Colonic mucosa (tissue), 4 donors: Measurements from ENCODE around the gene GSDME. TPM values are rescaled to one million over a fixed set of nuclear protein-coding genes. Genes with fewer than 3 reads are reported as not detected.

Experiments used
- DNase-seq: peaks from one replicate; pipeline ENCODE4 v3.0.0-alpha.2; 2020
- H3K27ac ChIP-seq: fragments of 200-600 bp; one replicate; pipeline ENCODE4 v1.8.0; 2021
- H3K27me3 ChIP-seq: fragments of 200-600 bp; one replicate; pipeline ENCODE4 v1.8.0; 2021
- H3K36me3 ChIP-seq: fragments of 200-600 bp; one replicate; pipeline ENCODE4 v1.8.0; 2021
- H3K4me1 ChIP-seq: fragments of 200-600 bp; one replicate; pipeline ENCODE4 v1.8.0; 2021; ENCODE audit warnings: mild to moderate bottlenecking
- H3K4me3 ChIP-seq: fragments of 200-600 bp; one replicate; pipeline ENCODE4 v1.8.0; 2021
- H3K9ac ChIP-seq, 2 donors: one replicate each; pipeline ENCODE4 v1.7.0; 2013; ENCODE audit warnings: control low read depth in 2 of 2, low read depth in 2 of 2, low read length in 2 of 2
- H3K9me3 ChIP-seq: fragments of 200-600 bp; one replicate; pipeline ENCODE4 v1.8.0; 2021
- intact Hi-C: fragments of 100-400 bp; cut with DNase I; formaldehyde crosslinking; loops from one replicate; pipeline ENCODE4 v1.14.1; 2022
- total RNA-seq, 2 donors: library from RNA; stranded (reverse); fragmentation: NEBNext Ultra II Directional in 1 of 2; extraction: Animal tissue kit (Norgen Biotek cat#: 25700) in 1 of 2; gene quantifications; one replicate each; pipeline ENCODE4 v1.2.1, GENCODE V29; 2021
- TF ChIP-seq, protein P1 (sequence below): fragments of 200-600 bp; IDR thresholded peaks from one replicate; pipeline ENCODE4 v1.8.0; 2022; ENCODE audit warnings: antibody characterized with exemption, mild to moderate bottlenecking
- donor health status: healthy.
- donor health status: DM: no; HTN: no; CAD: no.
- donor health status: DM: no; HTN: no; CAD: no.

The GSDME gene
- total RNA-seq, 2 donors from 2014 or later = 0.62 to 1.0 TPM

DNA sequence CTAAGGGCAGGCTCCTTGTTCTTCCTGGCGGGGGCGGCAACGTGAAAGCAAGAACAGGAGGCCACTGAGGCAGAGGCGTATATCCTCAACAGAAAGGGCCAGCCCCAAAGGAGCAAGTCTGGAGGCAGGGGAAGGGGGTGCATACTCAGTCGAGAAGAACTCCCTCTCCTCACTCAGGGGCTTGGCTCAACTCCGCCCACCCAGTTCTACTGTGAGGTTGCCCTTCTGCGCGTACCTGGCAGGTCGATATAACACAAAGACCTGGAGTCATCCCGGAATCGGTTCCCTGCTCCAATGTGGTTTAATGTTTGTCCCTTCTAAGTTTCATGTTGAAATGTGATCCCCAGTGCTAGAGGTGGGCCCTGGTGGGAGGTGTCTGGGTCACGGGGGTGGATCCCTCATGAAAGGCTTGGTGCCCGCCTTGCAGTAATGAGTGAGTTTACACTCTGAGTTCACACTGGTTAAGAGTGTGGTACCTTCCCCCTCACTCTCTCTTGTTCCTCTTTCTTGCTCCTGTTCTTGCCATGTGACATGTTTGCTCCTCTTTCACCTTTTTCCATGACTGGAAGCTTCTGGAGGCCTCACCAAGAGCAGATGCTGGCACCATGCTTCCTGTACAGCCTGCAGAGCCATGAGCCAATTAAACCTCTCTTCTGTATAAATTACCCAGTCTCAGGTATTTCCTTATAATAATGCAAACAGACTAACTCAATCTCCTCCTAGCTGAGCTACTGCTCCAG lies 32.6 kb downstream of the GSDME start:
- intact Hi-C loops = no loop called here
- H3K36me3 ChIP-seq = no peaks in the 10 kb centered on the region
- H3K4me3 ChIP-seq = no peak overlapping the region
- no peak overlapping the region for H3K27ac ChIP-seq
- no peaks in the 10 kb centered on the region for H3K27me3 ChIP-seq
- no peak for DNase-seq
- H3K9me3 ChIP-seq = no peaks in the 10 kb centered on the region
- TF ChIP-seq, protein P1, sequence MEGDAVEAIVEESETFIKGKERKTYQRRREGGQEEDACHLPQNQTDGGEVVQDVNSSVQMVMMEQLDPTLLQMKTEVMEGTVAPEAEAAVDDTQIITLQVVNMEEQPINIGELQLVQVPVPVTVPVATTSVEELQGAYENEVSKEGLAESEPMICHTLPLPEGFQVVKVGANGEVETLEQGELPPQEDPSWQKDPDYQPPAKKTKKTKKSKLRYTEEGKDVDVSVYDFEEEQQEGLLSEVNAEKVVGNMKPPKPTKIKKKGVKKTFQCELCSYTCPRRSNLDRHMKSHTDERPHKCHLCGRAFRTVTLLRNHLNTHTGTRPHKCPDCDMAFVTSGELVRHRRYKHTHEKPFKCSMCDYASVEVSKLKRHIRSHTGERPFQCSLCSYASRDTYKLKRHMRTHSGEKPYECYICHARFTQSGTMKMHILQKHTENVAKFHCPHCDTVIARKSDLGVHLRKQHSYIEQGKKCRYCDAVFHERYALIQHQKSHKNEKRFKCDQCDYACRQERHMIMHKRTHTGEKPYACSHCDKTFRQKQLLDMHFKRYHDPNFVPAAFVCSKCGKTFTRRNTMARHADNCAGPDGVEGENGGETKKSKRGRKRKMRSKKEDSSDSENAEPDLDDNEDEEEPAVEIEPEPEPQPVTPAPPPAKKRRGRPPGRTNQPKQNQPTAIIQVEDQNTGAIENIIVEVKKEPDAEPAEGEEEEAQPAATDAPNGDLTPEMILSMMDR = no peak
- H3K9ac ChIP-seq = no peak overlapping the region
- no peaks in the 10 kb centered on the region for H3K4me1 ChIP-seq

DNA sequence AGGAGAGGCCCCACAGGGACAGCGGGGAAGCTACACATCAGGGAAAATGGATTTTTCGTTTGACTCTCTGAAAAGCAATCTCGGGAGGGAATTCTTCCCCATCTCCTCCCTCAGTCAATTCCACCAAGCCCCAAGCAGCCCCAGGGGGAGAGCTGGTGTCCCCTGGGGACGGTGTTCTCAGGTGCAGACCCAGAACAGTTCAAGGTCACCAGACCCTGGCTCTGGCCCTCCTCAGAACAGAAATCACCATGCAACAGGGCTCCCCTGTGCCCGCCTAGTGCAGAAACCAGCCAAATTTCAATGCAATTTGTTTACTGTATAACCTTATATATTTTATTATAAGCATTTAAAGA lies 34.1 kb downstream of the GSDME start:
- Histone ChIP-seq H3K27ac (no peak overlapping the region), H3K9me3 (no peaks in the 10 kb centered on the region), H3K4me1 (no peaks in the 10 kb centered on the region), H3K27me3 (no peaks in the 10 kb centered on the region), H3K36me3 (no peaks in the 10 kb centered on the region), H3K4me3 (no peak overlapping the region), H3K9ac (no peak overlapping the region)
- intact Hi-C loops = no loop called here
- DNase-seq = no peak
- TF ChIP-seq, protein P1 = no peak

DNA sequence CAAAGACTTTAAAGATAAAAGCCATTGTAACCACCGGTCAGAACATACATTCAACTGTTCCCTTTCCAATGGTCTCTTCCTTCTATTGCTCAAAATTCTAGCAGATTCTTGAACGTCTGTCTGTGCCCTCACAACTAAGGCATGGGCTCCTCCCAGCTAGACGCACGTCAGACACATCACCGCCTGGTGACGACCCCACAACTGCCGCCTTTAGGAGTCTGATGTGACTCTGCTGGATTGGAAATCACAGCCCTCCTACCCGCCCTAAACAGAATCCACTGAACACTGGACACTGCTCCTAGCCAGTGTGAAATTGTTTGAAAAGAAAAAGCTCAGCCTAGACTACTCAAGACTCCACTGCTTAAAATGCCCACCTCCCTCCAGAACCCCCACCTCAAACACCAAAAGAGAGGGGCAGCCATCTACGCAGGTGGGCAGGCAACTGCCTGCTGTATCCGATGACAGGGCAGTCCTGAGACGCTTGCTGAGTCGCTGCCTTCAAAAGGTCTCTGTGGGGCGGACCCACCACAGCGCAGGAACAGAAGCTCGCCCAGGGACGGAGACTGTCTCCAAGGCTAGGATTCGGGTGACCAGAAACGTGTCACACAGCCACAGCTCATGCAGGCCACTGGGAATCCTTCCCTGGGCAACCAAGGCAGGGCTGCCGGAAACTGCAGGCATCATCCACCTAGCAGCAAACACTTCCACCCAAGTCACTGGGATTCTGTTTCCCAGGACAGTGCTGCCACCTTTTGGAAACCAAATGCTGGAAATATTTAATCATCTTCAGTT lies 34.7 kb downstream of the GSDME start:
- H3K4me3 ChIP-seq = no peak overlapping the region

DNA sequence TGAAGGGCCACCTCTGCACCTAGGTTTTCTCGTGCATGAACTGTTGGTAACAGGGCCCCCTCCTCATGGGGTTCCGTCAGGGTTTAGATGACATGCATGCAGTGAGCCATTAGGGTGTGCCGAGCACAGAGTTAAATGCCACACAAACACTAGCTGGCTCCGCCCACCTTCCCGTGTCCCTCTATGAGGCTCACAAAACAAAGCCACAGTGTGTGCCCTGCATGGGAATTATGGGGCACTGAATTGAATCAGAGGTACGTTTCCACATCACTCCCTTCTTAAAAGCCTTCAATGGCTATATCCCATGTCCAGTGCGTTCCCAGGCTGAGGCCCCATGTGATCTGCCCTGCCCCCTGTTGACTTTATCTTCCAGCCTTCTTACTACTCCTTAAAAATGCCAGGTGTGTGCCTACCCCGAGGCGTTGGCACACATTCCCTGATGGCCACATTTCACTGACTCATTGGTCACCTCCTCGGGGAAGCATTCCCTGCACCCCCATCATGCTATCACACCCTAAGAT lies 35.7 kb downstream of the GSDME start:
- DNase-seq = no peak
- Histone ChIP-seq H3K4me3 (no peak overlapping the region), H3K36me3 (no peaks in the 10 kb centered on the region), H3K9ac (no peak overlapping the region), H3K27ac (no peak overlapping the region), H3K9me3 (no peaks in the 10 kb centered on the region), H3K27me3 (no peaks in the 10 kb centered on the region), H3K4me1 (no peaks in the 10 kb centered on the region)
- TF ChIP-seq, protein P1 = no peak
- intact Hi-C loops = no loop called here

More for the DNA sequence above, 34.7 kb downstream of the GSDME start:
- Histone ChIP-seq H3K27me3 (no peaks in the 10 kb centered on the region), H3K36me3 (no peaks in the 10 kb centered on the region), H3K4me1 (no peaks in the 10 kb centered on the region), H3K9me3 (no peaks in the 10 kb centered on the region), H3K9ac (no peak overlapping the region), H3K27ac (no peak overlapping the region)
- intact Hi-C loops = no loop called here
- TF ChIP-seq, protein P1 = no peak
- DNase-seq = no peak

DNA sequence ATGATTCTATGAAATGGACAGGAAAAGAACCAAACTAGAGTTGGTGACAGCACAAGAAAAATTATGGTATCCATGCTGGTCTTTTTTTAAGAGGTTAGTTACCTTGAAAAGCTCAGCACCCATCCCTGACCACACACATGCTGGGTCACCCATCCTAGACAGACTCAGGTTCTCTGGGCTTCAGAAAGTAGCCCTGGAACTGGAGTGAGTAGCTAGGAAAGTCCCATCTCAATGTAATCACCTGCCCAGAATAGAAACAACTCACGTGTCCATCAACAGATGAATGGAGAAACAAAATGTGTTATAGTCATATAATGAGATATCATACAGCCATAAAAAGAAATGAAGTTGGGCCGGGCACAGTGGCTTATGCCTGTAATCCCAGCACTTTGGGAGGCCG lies 37.0 kb downstream of the GSDME start:
- no peak overlapping the region for H3K4me3 ChIP-seq
- DNase-seq = no peak
- no peak overlapping the region for H3K27ac ChIP-seq
- intact Hi-C loops = no loop called here
- no peaks in the 10 kb centered on the region for H3K9me3 ChIP-seq
- no peaks in the 10 kb centered on the region for H3K4me1 ChIP-seq
- no peaks in the 10 kb centered on the region for H3K27me3 ChIP-seq
- no peaks in the 10 kb centered on the region for H3K36me3 ChIP-seq
- TF ChIP-seq, protein P1 = no peak
- H3K9ac ChIP-seq = no peak overlapping the region
